CD4-positive, alpha-beta T cell treated with Interleukin-10 for 1 hour (primary cell): Measurements from ENCODE around the gene NUTM2F.
A peak's percentile ranks its signal among the peaks of the same experiment; 100 is the strongest.
"Not testable (repeated sequence)": the region's sequence is repeated elsewhere in the genome, so short reads cannot be mapped to it uniquely, and the experiment has no call there.

Experiments
- DNase-seq: peaks from one replicate; pipeline ENCODE4 v3.0.0-alpha.2; 2020

The NUTM2F gene

GRCh38 chr9:94328544-94328943, at the start of gene NUTM2F:
Gene NUTM2F, minus strand, starts transcription at chr9:94328644. Its CDS starts 21 bp downstream, at chr9:94328623.
- not testable (repeated sequence) for DNase-seq

GRCh38 chr9:94375197-94375596, 46.8 kb upstream of the NUTM2F start:
- peak; percentile 11 for DNase-seq

- peak; percentile 92 for DNase-seq
Measured at GRCh38 chr9:94374176-94375056, 46.0 kb upstream of the NUTM2F start.

- not testable (repeated sequence) for DNase-seq
Measured at GRCh38 chr9:94373779-94374175, 45.3 kb upstream of the NUTM2F start.

GRCh38 chr9:94370266-94370665, 41.8 kb upstream of the NUTM2F start:
- not testable (repeated sequence) for DNase-seq

GRCh38 chr9:94364093-94364614, 35.7 kb upstream of the NUTM2F start:
- not testable (repeated sequence) for DNase-seq

- not testable (repeated sequence) for DNase-seq
Measured at GRCh38 chr9:94357158-94357557, 28.7 kb upstream of the NUTM2F start.

- not testable (repeated sequence) for DNase-seq
Measured at GRCh38 chr9:94351901-94352723, 23.7 kb upstream of the NUTM2F start.

GRCh38 chr9:94348754-94349153, 20.3 kb upstream of the NUTM2F start:
- not testable (repeated sequence) for DNase-seq

GRCh38 chr9:94347451-94347850, 19.0 kb upstream of the NUTM2F start:
- not testable (repeated sequence) for DNase-seq

- DNase-seq, result not testable (repeated sequence)
Measured at GRCh38 chr9:94341703-94342102, 13.3 kb upstream of the NUTM2F start.

- DNase-seq, result not testable (repeated sequence)
Measured at GRCh38 chr9:94340750-94341149, 12.3 kb upstream of the NUTM2F start.

- not testable (repeated sequence) for DNase-seq
Measured at GRCh38 chr9:94339657-94340056, 11.2 kb upstream of the NUTM2F start.

- not testable (repeated sequence) for DNase-seq
Measured at GRCh38 chr9:94338723-94339122, 10.3 kb upstream of the NUTM2F start.

GRCh38 chr9:94336445-94336844, 8.0 kb upstream of the NUTM2F start:
- not testable (repeated sequence) for DNase-seq

- not testable (repeated sequence) for DNase-seq
Measured at GRCh38 chr9:94325583-94325982, 2.9 kb downstream of the NUTM2F start.

- DNase-seq, result not testable (repeated sequence)
Measured at GRCh38 chr9:94323153-94323798, 5.2 kb downstream of the NUTM2F start.

- not testable (repeated sequence) for DNase-seq
Measured at GRCh38 chr9:94322342-94322940, 6.0 kb downstream of the NUTM2F start.

- not testable (repeated sequence) for DNase-seq
Measured at GRCh38 chr9:94317949-94318657, 10.3 kb downstream of the NUTM2F start.

- DNase-seq, result not testable (repeated sequence)
Measured at GRCh38 chr9:94316236-94316635, 12.2 kb downstream of the NUTM2F start.
